ENCODE data around the gene MCUR1.
"Not testable (repeated sequence)": the region's sequence is repeated elsewhere in the genome, so short reads cannot be mapped to it uniquely, and the experiment has no call there.

MCUR1 gene, protein sequence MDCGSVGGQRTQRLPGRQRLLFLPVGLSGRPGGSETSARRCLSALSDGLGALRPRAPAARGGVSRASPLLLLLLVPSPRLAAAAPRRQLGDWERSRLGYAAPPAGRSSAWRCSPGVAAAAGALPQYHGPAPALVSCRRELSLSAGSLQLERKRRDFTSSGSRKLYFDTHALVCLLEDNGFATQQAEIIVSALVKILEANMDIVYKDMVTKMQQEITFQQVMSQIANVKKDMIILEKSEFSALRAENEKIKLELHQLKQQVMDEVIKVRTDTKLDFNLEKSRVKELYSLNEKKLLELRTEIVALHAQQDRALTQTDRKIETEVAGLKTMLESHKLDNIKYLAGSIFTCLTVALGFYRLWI

DNA sequence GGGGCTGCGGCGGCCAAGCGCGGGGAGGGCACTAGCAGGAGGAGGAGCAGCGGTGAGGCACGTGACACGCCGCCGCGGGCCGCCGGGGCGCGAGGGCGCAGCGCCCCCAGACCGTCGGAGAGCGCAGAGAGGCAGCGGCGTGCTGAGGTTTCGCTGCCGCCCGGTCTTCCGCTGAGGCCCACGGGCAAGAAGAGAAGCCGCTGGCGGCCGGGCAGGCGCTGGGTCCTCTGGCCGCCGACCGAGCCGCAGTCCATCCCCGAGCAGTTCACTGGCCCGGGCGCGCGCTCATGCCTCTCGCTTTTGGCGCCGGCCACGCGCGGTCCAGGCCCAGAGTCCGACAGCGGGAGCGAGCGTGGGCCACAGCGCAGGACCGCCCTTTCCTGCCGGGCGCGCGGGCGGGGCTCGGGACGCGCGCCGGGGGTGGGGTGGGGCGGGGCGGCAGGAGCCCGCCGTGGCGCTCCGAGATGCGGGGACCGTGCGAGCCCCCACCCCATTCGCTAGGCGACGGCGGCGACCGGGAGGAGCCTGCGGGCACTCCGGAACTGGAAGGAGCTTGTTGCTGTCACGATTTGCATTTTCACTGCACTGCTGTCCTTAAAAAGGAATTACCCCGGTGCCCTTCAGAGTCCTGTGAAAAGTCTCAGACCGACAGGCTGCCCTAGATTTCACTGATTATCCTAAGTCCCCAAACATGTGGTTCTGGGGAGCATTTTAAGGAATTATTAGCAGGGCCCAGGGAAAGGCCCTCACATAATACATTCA, at the start of gene MCUR1:
Gene MCUR1 (minus strand): TSS at position 382 of the 762 bp plus-strand sequence. CDS start 128 bp downstream, at position 254.
- no CpG with 5 or more reads among the region's 81 CpGs for WGBS (ENCODE audit: insufficient coverage, insufficient read length)
- peak within 1 kb of the TSS; percentile 88 for H3K4me3 ChIP-seq (ENCODE audit: low read length)

DNA sequence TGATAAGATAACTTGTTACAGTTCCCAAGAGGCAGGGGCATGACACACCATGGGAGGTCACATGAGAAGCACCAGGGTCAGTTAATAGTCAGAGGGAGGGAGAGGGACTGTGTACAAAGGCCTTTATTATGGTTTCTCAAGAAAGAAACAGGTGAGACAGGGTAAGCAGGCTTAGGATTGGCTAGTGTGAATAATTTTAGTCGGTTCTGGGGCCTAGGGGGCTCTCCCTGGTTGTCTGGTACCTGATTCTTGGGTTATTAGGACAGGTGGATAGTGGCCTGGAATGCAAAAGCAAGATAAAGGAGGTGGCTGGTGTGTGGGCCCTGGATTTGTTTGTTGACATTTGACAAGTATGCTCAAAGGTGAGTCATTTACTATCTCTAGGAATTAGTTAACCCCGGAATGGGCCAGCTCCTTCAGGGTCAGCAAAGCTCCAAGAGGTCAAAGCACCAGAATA, 49.4 kb upstream of the MCUR1 start:
- no peaks in the 10 kb centered on the region for H3K4me1 ChIP-seq (ENCODE audit: control insufficient read depth, insufficient read depth, low read length)
- no peaks in the 10 kb centered on the region for H3K36me3 ChIP-seq (ENCODE audit: control insufficient read depth, insufficient read depth, low read length)
- DNase-seq (ENCODE audit: low read depth, low spot score): no peak
- H3K4me3 ChIP-seq (ENCODE audit: low read length): no peak overlapping the region
- H3K9me3 ChIP-seq (ENCODE audit: control insufficient read depth, insufficient read depth, low read length): no peaks in the 10 kb centered on the region
- no peak overlapping the region for H3K27ac ChIP-seq (ENCODE audit: low read length)
- no CpG with 5 or more reads among the region's 2 CpGs for WGBS (ENCODE audit: insufficient coverage, insufficient read length)
- no peaks in the 10 kb centered on the region for H3K27me3 ChIP-seq (ENCODE audit: control insufficient read depth, insufficient read depth, low read length)

More for the DNA sequence above, at the start of gene MCUR1:
- DNase-seq (ENCODE audit: low read depth, low spot score): peak; percentile 43
- H3K36me3 ChIP-seq (ENCODE audit: control insufficient read depth, insufficient read depth, low read length): no peaks in the 10 kb centered on the region
- H3K4me1 ChIP-seq (ENCODE audit: control insufficient read depth, insufficient read depth, low read length): 0 out of 2 replicates have a peak, but pooled peaks cover 1% of the 10 kb centered on the region
- H3K27ac ChIP-seq (ENCODE audit: low read length): no peak within 1 kb of the TSS
- H3K9me3 ChIP-seq (ENCODE audit: control insufficient read depth, insufficient read depth, low read length): no peaks in the 10 kb centered on the region
- no peaks in the 10 kb centered on the region for H3K27me3 ChIP-seq (ENCODE audit: control insufficient read depth, insufficient read depth, low read length)

DNA sequence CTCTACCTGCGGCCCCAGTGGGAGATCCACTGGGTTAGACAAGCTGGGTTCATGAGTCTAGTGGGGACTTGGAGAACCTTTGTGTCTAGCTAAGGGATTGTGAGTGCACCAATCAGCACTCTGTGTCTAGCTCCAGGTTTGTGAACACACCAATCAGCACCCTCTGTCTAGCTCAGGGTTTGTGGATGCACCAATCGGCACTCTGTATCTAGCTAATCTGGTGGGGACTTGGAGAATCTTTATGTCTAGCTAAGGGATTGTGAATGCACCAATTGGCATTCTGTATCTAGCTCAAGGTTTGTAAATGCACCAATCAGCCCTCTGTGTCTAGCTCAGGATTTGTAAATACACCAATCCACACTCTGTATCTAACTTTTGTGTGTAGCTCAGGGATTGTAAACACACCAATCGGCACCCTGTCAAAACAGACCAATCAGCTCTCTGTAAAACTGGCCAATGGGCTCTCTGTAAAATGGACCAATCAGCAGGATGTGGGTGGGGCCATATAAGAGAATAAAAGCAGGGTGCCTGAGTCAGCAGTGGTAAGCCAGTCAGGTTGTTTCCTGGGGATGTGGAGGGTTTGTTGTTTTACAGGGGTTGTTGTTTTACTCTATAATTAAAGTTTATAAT, 46.3 kb upstream of the MCUR1 start:
- not testable (repeated sequence) for DNase-seq (ENCODE audit: low read depth, low spot score)

DNA sequence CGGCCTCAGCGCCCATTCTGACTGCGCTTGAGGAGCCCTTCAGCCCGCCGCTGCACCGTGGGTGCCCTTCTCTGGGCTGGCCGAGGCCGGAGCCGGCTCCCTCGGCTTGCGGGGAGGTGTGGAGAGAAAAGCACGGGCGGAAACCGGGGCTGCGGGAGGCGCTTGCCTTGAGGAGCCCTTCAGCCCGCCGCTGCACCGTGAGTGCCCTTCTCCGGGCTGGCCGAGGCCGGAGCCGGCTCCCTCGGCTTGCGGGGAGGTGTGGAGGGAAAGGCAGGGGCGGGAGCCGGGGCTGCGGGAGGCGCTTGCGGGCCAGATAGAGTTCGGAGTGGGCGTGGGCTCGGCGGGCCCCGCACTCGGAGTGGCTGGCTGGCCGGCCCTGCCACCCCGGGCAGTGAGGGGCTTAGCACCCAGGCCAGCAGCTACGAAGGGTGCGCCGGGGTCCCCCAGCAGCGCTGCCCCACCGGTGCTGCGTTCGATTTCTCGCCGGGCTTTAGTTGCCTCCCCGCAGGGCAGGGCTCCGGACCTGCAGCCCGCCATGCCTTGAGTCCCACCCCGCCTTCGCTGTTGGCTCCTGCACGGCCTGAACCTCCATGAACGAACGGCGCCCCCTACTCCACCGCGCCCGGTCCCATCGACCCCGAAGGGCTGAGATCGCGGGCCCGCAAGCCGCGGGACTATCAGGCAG, 45.7 kb upstream of the MCUR1 start:
- no peak for DNase-seq (ENCODE audit: low read depth, low spot score)
- no peaks in the 10 kb centered on the region for H3K9me3 ChIP-seq (ENCODE audit: control insufficient read depth, insufficient read depth, low read length)
- no peaks in the 10 kb centered on the region for H3K36me3 ChIP-seq (ENCODE audit: control insufficient read depth, insufficient read depth, low read length)
- WGBS (ENCODE audit: insufficient coverage, insufficient read length): no CpG with 5 or more reads among the region's 66 CpGs
- H3K4me3 ChIP-seq (ENCODE audit: low read length): peak overlapping the region; percentile 40; the same call in 1 of the 2 replicates
- no peaks in the 10 kb centered on the region for H3K27me3 ChIP-seq (ENCODE audit: control insufficient read depth, insufficient read depth, low read length)
- no peak overlapping the region for H3K27ac ChIP-seq (ENCODE audit: low read length)
- H3K4me1 ChIP-seq (ENCODE audit: control insufficient read depth, insufficient read depth, low read length): no peaks in the 10 kb centered on the region

More for the DNA sequence above, 46.3 kb upstream of the MCUR1 start:
- H3K27ac ChIP-seq (ENCODE audit: low read length); H3K4me1 ChIP-seq (ENCODE audit: control insufficient read depth, insufficient read depth, low read length); H3K27me3 ChIP-seq (ENCODE audit: control insufficient read depth, insufficient read depth, low read length); H3K9me3 ChIP-seq (ENCODE audit: control insufficient read depth, insufficient read depth, low read length); H3K36me3 ChIP-seq (ENCODE audit: control insufficient read depth, insufficient read depth, low read length): not testable (repeated sequence)
- peak overlapping the region; percentile 40; the same call in 1 of the 2 replicates for H3K4me3 ChIP-seq (ENCODE audit: low read length)
- WGBS (ENCODE audit: insufficient coverage, insufficient read length): no CpG with 5 or more reads among the region's 3 CpGs

DNA sequence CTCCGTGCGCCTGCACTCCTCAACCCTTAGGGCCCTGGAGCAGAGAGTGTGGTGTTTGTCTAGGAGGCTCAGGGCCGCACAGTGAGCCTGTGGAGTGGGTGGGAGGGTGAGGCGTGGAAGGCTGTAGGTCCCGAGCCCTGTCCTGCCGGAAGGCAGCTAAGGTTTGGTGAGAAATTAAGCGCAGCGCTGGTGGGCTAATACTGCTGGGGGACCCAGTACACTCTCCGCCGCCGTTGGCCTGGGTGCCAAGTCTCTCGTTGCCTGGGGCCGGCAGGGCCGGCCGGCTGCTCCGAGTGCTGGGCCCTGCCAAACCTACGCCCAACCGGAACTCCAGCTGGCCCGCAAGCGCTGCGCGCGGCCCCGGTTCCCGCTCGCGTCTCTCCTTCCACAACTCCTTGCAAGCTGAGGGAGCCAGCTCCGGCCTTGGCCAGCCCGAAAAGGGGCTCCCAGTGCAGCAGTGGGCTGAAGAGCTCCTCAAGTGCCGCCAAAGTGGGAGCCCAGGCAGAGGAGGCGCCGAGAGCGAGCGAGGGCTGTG, 40.4 kb upstream of the MCUR1 start:
- H3K4me1 ChIP-seq (ENCODE audit: control insufficient read depth, insufficient read depth, low read length): no peaks in the 10 kb centered on the region
- no peaks in the 10 kb centered on the region for H3K36me3 ChIP-seq (ENCODE audit: control insufficient read depth, insufficient read depth, low read length)
- H3K27ac ChIP-seq (ENCODE audit: low read length): no peak overlapping the region
- no peak overlapping the region for H3K4me3 ChIP-seq (ENCODE audit: low read length)
- no peaks in the 10 kb centered on the region for H3K9me3 ChIP-seq (ENCODE audit: control insufficient read depth, insufficient read depth, low read length)
- no peaks in the 10 kb centered on the region for H3K27me3 ChIP-seq (ENCODE audit: control insufficient read depth, insufficient read depth, low read length)
- DNase-seq (ENCODE audit: low read depth, low spot score): no peak
- WGBS (ENCODE audit: insufficient coverage, insufficient read length): no CpG with 5 or more reads among the region's 34 CpGs

DNA sequence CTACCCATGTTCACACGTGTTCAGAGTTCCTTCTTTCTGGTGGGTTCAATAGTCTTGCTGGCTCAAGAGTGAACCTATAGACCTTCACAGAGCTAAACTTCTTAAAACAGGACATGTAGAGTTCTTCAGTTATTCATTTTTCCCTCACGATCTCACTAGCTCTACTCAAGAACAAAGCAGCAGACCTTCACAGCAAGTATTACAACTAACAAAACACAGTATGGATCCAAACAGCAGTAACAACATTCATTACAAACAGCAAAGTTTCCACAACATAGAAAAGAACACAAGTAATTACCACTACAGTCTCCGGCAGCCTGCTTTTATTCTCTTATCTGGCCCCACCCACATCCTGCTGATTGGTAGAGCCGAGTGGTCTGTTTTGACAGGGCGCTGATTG, 39.5 kb upstream of the MCUR1 start:
- peaks cover under 1% of the 10 kb centered on the region; the same call in 1 of the 2 replicates for H3K4me1 ChIP-seq (ENCODE audit: control insufficient read depth, insufficient read depth, low read length)
- no peaks in the 10 kb centered on the region for H3K9me3 ChIP-seq (ENCODE audit: control insufficient read depth, insufficient read depth, low read length)
- DNase-seq (ENCODE audit: low read depth, low spot score): no peak
- H3K27me3 ChIP-seq (ENCODE audit: control insufficient read depth, insufficient read depth, low read length): no peaks in the 10 kb centered on the region
- no CpG with 5 or more reads among the region's 5 CpGs for WGBS (ENCODE audit: insufficient coverage, insufficient read length)
- H3K36me3 ChIP-seq (ENCODE audit: control insufficient read depth, insufficient read depth, low read length): no peaks in the 10 kb centered on the region
- no peak overlapping the region for H3K27ac ChIP-seq (ENCODE audit: low read length)
- H3K4me3 ChIP-seq (ENCODE audit: low read length): no peak overlapping the region

DNA sequence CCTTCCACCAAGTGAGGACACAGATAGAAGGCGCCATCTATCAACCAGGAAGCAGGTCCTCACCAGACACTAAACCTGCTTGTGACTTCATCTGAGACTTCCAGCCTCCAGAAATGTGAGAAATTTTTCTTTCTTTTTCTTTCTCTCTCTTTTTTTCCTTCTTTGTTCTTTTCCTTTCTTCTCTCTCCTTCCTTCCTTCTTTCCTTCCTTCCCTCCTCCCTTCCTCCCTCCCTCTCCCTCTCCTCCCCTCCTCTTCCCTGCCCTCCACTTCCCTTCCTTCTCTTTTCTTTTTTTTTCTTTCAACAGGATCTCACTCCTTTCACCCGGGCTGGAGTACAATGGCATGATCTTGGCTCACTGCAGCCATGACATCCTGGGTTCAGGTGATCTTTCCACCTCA, 37.4 kb upstream of the MCUR1 start:
- no CpG with 5 or more reads among the region's 2 CpGs for WGBS (ENCODE audit: insufficient coverage, insufficient read length)
- H3K4me1 ChIP-seq (ENCODE audit: control insufficient read depth, insufficient read depth, low read length): peaks cover 4% of the 10 kb centered on the region; the same call in 1 of the 2 replicates
- H3K27ac ChIP-seq (ENCODE audit: low read length): no peak overlapping the region
- no peak overlapping the region for H3K4me3 ChIP-seq (ENCODE audit: low read length)
- no peaks in the 10 kb centered on the region for H3K36me3 ChIP-seq (ENCODE audit: control insufficient read depth, insufficient read depth, low read length)
- no peaks in the 10 kb centered on the region for H3K9me3 ChIP-seq (ENCODE audit: control insufficient read depth, insufficient read depth, low read length)
- H3K27me3 ChIP-seq (ENCODE audit: control insufficient read depth, insufficient read depth, low read length): no peaks in the 10 kb centered on the region
- DNase-seq (ENCODE audit: low read depth, low spot score): no peak

DNA sequence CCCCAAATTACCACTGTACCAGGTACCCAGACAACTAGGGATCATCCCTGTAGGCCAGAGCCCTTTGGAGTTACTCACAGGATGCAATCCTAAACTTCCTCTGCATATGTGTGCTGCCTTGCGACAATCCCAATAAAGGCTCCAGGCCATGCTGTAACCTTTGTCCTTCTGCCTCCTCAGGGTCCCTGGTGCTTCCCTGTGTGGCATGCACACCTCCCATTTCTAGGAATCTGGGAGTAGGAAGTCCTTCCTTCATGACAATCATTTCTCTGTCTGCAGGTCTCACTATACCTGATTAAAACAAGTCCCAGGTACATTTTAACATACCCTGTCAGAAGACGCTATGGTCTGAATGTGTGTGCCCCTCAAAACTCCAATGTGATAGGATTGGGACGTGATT, 37.0 kb upstream of the MCUR1 start:
- whole genome bisulfite sequencing (ENCODE audit: insufficient coverage, insufficient read length): no CpG with 5 or more reads among the region's 3 CpGs
- H3K4me1 ChIP-seq (ENCODE audit: control insufficient read depth, insufficient read depth, low read length): peaks cover 4% of the 10 kb centered on the region; the same call in 1 of the 2 replicates
- no peaks in the 10 kb centered on the region for H3K9me3 ChIP-seq (ENCODE audit: control insufficient read depth, insufficient read depth, low read length)
- H3K27me3 ChIP-seq (ENCODE audit: control insufficient read depth, insufficient read depth, low read length): no peaks in the 10 kb centered on the region
- no peak for DNase-seq (ENCODE audit: low read depth, low spot score)
- H3K27ac ChIP-seq (ENCODE audit: low read length): no peak overlapping the region
- no peak overlapping the region for H3K4me3 ChIP-seq (ENCODE audit: low read length)
- no peaks in the 10 kb centered on the region for H3K36me3 ChIP-seq (ENCODE audit: control insufficient read depth, insufficient read depth, low read length)

DNA sequence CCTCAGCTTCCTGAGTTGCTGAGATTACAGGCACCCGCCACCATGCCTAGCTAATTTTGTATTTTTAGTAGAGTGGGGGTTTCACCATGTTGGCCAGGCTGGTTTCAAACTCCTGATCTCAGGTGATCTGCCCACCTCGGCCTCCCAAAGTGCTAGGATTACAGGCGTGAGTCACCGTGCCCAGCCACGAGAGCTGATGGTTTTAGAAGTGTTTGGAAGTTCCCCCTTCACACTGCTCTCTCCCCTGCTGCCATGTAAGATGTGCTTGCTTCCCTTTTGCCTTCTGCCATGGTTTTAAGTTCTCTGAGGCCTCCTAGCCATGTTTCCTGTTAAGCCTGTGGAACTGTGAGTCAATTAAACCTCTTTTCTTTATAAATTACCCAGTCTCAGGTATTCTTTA, 36.3 kb upstream of the MCUR1 start:
- H3K9me3 ChIP-seq (ENCODE audit: control insufficient read depth, insufficient read depth, low read length); H3K4me3 ChIP-seq (ENCODE audit: low read length); H3K36me3 ChIP-seq (ENCODE audit: control insufficient read depth, insufficient read depth, low read length); H3K27me3 ChIP-seq (ENCODE audit: control insufficient read depth, insufficient read depth, low read length); DNase-seq (ENCODE audit: low read depth, low spot score); H3K27ac ChIP-seq (ENCODE audit: low read length); H3K4me1 ChIP-seq (ENCODE audit: control insufficient read depth, insufficient read depth, low read length): not testable (repeated sequence)
- WGBS (ENCODE audit: insufficient coverage, insufficient read length): no CpG with 5 or more reads among the region's 5 CpGs
